Suppressor macrophage treated with lipopolysaccharide for 1 hour (primary cell): ENCODE data around the gene DLGAP1.
"Not testable (repeated sequence)": the region's sequence is repeated elsewhere in the genome, so short reads cannot be mapped to it uniquely, and the experiment has no call there.

Experiments used
- DNase-seq, 3 donors: peaks; one replicate each; pipeline ENCODE4 v3.0.0-alpha.2; 2020 to 2022

The DLGAP1 gene

GRCh38 chr18:3479978-3480509 lies 975.1 kb downstream of the DLGAP1 start:
- DNase-seq: no peak

- DNase-seq: peak; percentile 59 to 74 (median 72)
Measured at GRCh38 chr18:3478262-3478978, 976.7 kb downstream of the DLGAP1 start.

- DNase-seq: no peak
Measured at GRCh38 chr18:3472681-3473544, 982.2 kb downstream of the DLGAP1 start.

GRCh38 chr18:3472121-3472520 lies 983.0 kb downstream of the DLGAP1 start:
- not testable (repeated sequence) for DNase-seq

GRCh38 chr18:3471141-3471648 lies 983.9 kb downstream of the DLGAP1 start:
- no peak for DNase-seq

- DNase-seq: peak; percentile 84 to 86 (median 86)
Measured at GRCh38 chr18:3468833-3469232, 986.3 kb downstream of the DLGAP1 start.

GRCh38 chr18:3468066-3468705 lies 986.9 kb downstream of the DLGAP1 start:
- no peak for DNase-seq

- DNase-seq: peak; percentile 25 to 39 (median 26)
Measured at GRCh38 chr18:3466872-3467271, 988.2 kb downstream of the DLGAP1 start.

- peak; percentile 76 to 82 (median 78) for DNase-seq
Measured at GRCh38 chr18:3466045-3466444, 989.1 kb downstream of the DLGAP1 start.

GRCh38 chr18:3463051-3463450 lies 992.1 kb downstream of the DLGAP1 start:
- DNase-seq: no peak

GRCh38 chr18:3461704-3462103 lies 993.4 kb downstream of the DLGAP1 start:
- no peak for DNase-seq

GRCh38 chr18:3460823-3461398 lies 994.2 kb downstream of the DLGAP1 start:
- DNase-seq: peak in 1 of 3 donors; percentile 18

- peak; percentile 39 to 74 (median 64) for DNase-seq
Measured at GRCh38 chr18:3458952-3459853, 995.9 kb downstream of the DLGAP1 start.

- DNase-seq: no peak
Measured at GRCh38 chr18:3458378-3458777, 996.7 kb downstream of the DLGAP1 start.

- DNase-seq: no peak
Measured at GRCh38 chr18:3457261-3457724, 997.8 kb downstream of the DLGAP1 start.

- DNase-seq: no peak
Measured at GRCh38 chr18:3456686-3457069, 998.4 kb downstream of the DLGAP1 start.

- DNase-seq: no peak
Measured at GRCh38 chr18:3455907-3456685, 999.0 kb downstream of the DLGAP1 start.

GRCh38 chr18:3455090-3455635 lies 999.9 kb downstream of the DLGAP1 start:
- DNase-seq: no peak

GRCh38 chr18:3454365-3455089 lies 1000.6 kb downstream of the DLGAP1 start:
- DNase-seq: peak; percentile 60 to 70 (median 66)
